Pancreas (tissue), 10 donors: Measurements from ENCODE around the gene CHGA. TPM values are rescaled to one million over a fixed set of nuclear protein-coding genes. Genes with fewer than 3 reads are reported as not detected.

Experiments used
- ATAC-seq, 4 donors: fragments of 200-7000 bp; cut with Tn5 transposase; one replicate each; pipeline versions ENCODE4 v1.8.0 to v1.9.1; 2020; ENCODE audit warnings: mild to moderate bottlenecking in 4 of 4, moderate library complexity in 4 of 4
- DNase-seq, 6 donors: peaks; one replicate each; pipeline ENCODE4 v3.0.0-alpha.2; 2020
- FAIRE-seq: peaks from 2 replicates; lab custom pipeline; 2012; peaks lifted over from hg19 to GRCh38; lab: Jason Lieb, UNC
- H3K27ac ChIP-seq, 4 donors: fragments of 200-600 bp; sonication (generic); 1 replicate in 3 of 4; 2 replicates in 1 of 4; pipeline versions ENCODE4 v1.5.0 to v1.8.0; 2020
- H3K27me3 ChIP-seq, 4 donors: fragments of 200-600 bp; one replicate each; pipeline ENCODE4 v1.8.0; 2021
- H3K36me3 ChIP-seq, 3 donors: fragments of 200-600 bp; sonication (generic) in 1 of 3; one replicate each; pipeline versions ENCODE4 v1.5.0 to v1.8.0; 2020 to 2021
- H3K4me1 ChIP-seq, 3 donors: fragments of 200-600 bp; one replicate each; pipeline ENCODE4 v1.8.0; 2021
- H3K4me3 ChIP-seq, 4 donors: fragments of 200-600 bp; sonication (generic) in 2 of 4; one replicate each; pipeline versions ENCODE4 v1.5.0 to v1.8.0; 2020 to 2021
- H3K9me3 ChIP-seq, 4 donors: fragments of 200-600 bp; one replicate each; pipeline ENCODE4 v1.8.0; 2021
- WGBS, 2 donors: extraction: QIAGEN DNeasy Blood & Tissue Kit; methylation state at CpG; one replicate each; pipeline ENCODE4 v1.1.7; 2013; 5-methylcytosine and 5-hydroxymethylcytosine counted together
- intact Hi-C, 3 donors: fragments of 100-400 bp; cut with DNase I; formaldehyde crosslinking; loops; one replicate each; pipeline versions ENCODE4 v1.11.1 to v1.14.2; 2022
- polyA plus RNA-seq, 2 donors: library from polyadenylated mRNA; stranded (reverse); fragments of 200-250 nt; gene quantifications; one replicate each; pipeline ENCODE4 v1.2.3, GENCODE V29; 2013
- total RNA-seq, 6 donors: library from RNA; stranded (reverse); fragmentation: NEBNext Ultra II Directional in 4 of 6; extraction: Animal tissue kit (Norgen Biotek cat#: 25700) in 4 of 6; gene quantifications; one replicate each; pipeline versions ENCODE4 v1.2.1 to v1.2.4, GENCODE V29; 2021 to 2023
- TF ChIP-seq, protein P1 (sequence below), 4 donors: fragments of 200-600 bp; sonication (generic) in 3 of 4; IDR thresholded peaks; one replicate each; pipeline versions ENCODE4 v1.5.0 to v1.8.0; 2021; ENCODE audit warnings: antibody characterized with exemption in 4 of 4
- donor health status: healthy with polysubstance abuse.
- donor health status: DM: no; HTN: no; CAD: no; lungs with moderate emphysema.
- donor health status: DM: no; HTN: no; CAD: no.
- donor health status: control.
- donor health status: control.
- donor health status: Bipolar disorder and iron deficiency.
- donor health status: DM: yes; HTN: yes; CAD: no.
- donor health status: DM: no; HTN: no; CAD: no.
- donor health status: DM: no; HTN: no; CAD: no.
- donor health status: DM: yes; HTN: yes; CAD: no.

The CHGA gene
- total and polyA plus RNA-seq, 8 donors: 30.3 to 1,505 (median 112) TPM

- Histone ChIP-seq H3K9me3 (no peaks in the 10 kb centered on the region), H3K4me1 (peaks cover 13 to 30% (median 28%) of the 10 kb centered on the region in 3 donors), H3K4me3 (no peak overlapping the region), H3K27me3 (no peaks in the 10 kb centered on the region), H3K27ac (no peak overlapping the region), H3K36me3 (no peaks in the 10 kb centered on the region)
- ATAC-seq (peak in 3 of 4 donors; percentile 59 to 71 (median 65)), DNase-seq (peak in 3 of 6 donors; percentile 21 to 43 (median 25)), FAIRE-seq (no peak)
- TF ChIP-seq, protein P1, sequence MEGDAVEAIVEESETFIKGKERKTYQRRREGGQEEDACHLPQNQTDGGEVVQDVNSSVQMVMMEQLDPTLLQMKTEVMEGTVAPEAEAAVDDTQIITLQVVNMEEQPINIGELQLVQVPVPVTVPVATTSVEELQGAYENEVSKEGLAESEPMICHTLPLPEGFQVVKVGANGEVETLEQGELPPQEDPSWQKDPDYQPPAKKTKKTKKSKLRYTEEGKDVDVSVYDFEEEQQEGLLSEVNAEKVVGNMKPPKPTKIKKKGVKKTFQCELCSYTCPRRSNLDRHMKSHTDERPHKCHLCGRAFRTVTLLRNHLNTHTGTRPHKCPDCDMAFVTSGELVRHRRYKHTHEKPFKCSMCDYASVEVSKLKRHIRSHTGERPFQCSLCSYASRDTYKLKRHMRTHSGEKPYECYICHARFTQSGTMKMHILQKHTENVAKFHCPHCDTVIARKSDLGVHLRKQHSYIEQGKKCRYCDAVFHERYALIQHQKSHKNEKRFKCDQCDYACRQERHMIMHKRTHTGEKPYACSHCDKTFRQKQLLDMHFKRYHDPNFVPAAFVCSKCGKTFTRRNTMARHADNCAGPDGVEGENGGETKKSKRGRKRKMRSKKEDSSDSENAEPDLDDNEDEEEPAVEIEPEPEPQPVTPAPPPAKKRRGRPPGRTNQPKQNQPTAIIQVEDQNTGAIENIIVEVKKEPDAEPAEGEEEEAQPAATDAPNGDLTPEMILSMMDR (IDR thresholded peaks at IDR 0.05): peak in 1 of 4 donors; percentile 29
- intact Hi-C loops: no loop called here
- 23 to 37% methylated on average over 12 of the region's 12 CpGs for WGBS, 2 donors
These were observed 42.1 kb upstream of the CHGA start for GRCh38 chr14:92880851-92881250.

DNA sequence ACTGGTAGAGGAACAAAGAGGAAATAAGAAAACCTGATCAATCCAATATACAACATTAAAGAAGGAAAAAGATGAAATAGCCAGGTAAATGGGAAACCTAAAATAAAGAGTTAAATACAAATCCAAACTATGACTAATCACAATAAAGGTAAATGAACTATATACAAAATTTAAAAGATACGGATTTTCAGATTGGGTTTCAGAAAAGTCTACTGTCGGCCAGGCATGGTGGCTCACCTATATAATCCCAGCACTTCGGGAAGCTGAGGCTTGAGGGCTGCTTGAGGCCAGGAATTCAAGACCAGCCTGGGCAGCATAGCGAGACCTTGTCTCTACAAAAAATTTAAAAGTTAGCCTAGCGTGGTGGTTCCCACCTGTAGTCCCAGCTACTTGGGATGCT is 39.9 kb upstream of the CHGA start:
- H3K4me1 ChIP-seq: peaks cover 0 to 10% (median 8%) of the 10 kb centered on the region in 3 donors
- intact Hi-C loops: no loop called here
- no peak overlapping the region for H3K27ac ChIP-seq
- H3K9me3 ChIP-seq: no peaks in the 10 kb centered on the region
- FAIRE-seq: no peak
- no peak for DNase-seq
- 93 to 96% methylated on average over 5 of the region's 5 CpGs for WGBS, 2 donors
- no peak overlapping the region for H3K4me3 ChIP-seq
- H3K36me3 ChIP-seq: no peaks in the 10 kb centered on the region
- H3K27me3 ChIP-seq: no peaks in the 10 kb centered on the region
- ATAC-seq: no peak
- TF ChIP-seq, protein P1 (IDR thresholded peaks at IDR 0.05): no peak

DNA sequence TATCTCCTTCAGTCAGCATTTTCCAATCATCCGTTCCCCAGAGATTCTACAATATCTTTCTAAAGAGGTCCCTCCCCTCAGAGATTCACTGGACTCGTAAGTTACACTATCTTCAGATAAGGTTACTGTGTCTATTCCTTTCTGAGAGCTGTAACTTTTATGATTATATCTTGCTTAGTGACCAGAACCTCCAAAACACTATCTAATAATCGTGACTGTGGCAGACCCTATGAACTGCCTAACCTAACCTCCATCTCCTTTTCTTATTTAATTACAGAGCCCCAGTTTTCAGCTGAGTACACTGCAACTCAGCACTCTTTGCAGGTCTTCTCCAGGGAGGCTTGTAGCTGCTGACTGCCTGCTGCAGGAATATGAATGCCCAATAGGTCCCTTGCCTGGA is 38.5 kb upstream of the CHGA start:
- TF ChIP-seq, protein P1 (IDR thresholded peaks at IDR 0.05): no peak
- no peak for ATAC-seq
- no peaks in the 10 kb centered on the region for H3K36me3 ChIP-seq
- intact Hi-C loops: no loop called here
- H3K9me3 ChIP-seq: no peaks in the 10 kb centered on the region
- H3K4me3 ChIP-seq: no peak overlapping the region
- no peak for FAIRE-seq
- WGBS, 2 donors: 61 to 72% methylated on average over 3 of the region's 3 CpGs
- DNase-seq: no peak
- no peaks in the 10 kb centered on the region for H3K4me1 ChIP-seq
- H3K27me3 ChIP-seq: no peaks in the 10 kb centered on the region
- no peak overlapping the region for H3K27ac ChIP-seq

GRCh38 chr14:92885279-92886061 is 37.5 kb upstream of the CHGA start:
- WGBS, 2 donors: 56 to 68% methylated on average over 8 of the region's 8 CpGs
- H3K36me3 ChIP-seq: no peaks in the 10 kb centered on the region
- FAIRE-seq (no peak), ATAC-seq (no peak), DNase-seq (no peak)
- H3K9me3 ChIP-seq: no peaks in the 10 kb centered on the region
- H3K27me3 ChIP-seq: no peaks in the 10 kb centered on the region
- H3K4me3 ChIP-seq: no peak overlapping the region
- no peak overlapping the region for H3K27ac ChIP-seq
- TF ChIP-seq, protein P1 (IDR thresholded peaks at IDR 0.05): no peak
- intact Hi-C loops: no loop called here
- no peaks in the 10 kb centered on the region for H3K4me1 ChIP-seq

GRCh38 chr14:92886337-92886736 is 36.6 kb upstream of the CHGA start:
- H3K36me3 ChIP-seq: no peaks in the 10 kb centered on the region
- TF ChIP-seq, protein P1 (IDR thresholded peaks at IDR 0.05): no peak
- no peak for DNase-seq
- H3K4me3 ChIP-seq: no peak overlapping the region
- H3K27ac ChIP-seq: no peak overlapping the region
- H3K4me1 ChIP-seq: no peaks in the 10 kb centered on the region
- FAIRE-seq: no peak
- H3K9me3 ChIP-seq: no peaks in the 10 kb centered on the region
- H3K27me3 ChIP-seq: no peaks in the 10 kb centered on the region
- peak in 2 of 4 donors; percentile 43 to 61 for ATAC-seq
- WGBS, 2 donors: 67 to 71% methylated on average over 11 of the region's 11 CpGs
- intact Hi-C loops: no loop called here
